T-helper 2 cell treated with Interferon-gamma antibody and Interleukin-4, amounts not matched to agents 100 ng/mL and 5 ng/mL, for 36 hours (primary cell): ENCODE measurements around the gene FRMD6. TPM values are rescaled to one million over a fixed set of nuclear protein-coding genes. Genes with fewer than 3 reads are reported as not detected.

ENCODE experiments used
- intact Hi-C: fragments of 100-400 bp; cut with micrococcal nuclease; formaldehyde crosslinking; loops from one replicate; pipeline ENCODE4 v1.15.1; 2023
- total RNA-seq: library from RNA; stranded (reverse); gene quantifications from 2 replicates; pipeline ENCODE4 v1.2.3, GENCODE V29; 2022

Gene FRMD6
- 4.5 and 5.0 TPM in 2 replicates for total RNA-seq

- intact Hi-C loops, result loop anchor here (1.0 to 5.0 kb wide), 6 partner anchors 76 to 411 kb away; partner anchors contain the start of genes GNG2, RTRAF and TMX1
These were observed at the start of gene FRMD6 for GRCh38 chr14:51651388-51652167. TSS of gene FRMD6 (plus strand) at chr14:51651910. CDS start at chr14:51689837, 37,927 bp downstream.

GRCh38 chr14:51602310-51602709, 49.4 kb upstream of the FRMD6 start:
- intact Hi-C loops, result no loop called here

GRCh38 chr14:51603495-51603894, 48.2 kb upstream of the FRMD6 start:
- intact Hi-C loops, result no loop called here

- intact Hi-C loops, result no loop called here
These were observed 47.6 kb upstream of the FRMD6 start for GRCh38 chr14:51604073-51604472.

GRCh38 chr14:51605575-51605974, 46.1 kb upstream of the FRMD6 start:
- intact Hi-C loops, result no loop called here

GRCh38 chr14:51607711-51608110, 44.0 kb upstream of the FRMD6 start:
- intact Hi-C loops, result no loop called here

- intact Hi-C loops, result no loop called here
These were observed 42.3 kb upstream of the FRMD6 start for GRCh38 chr14:51609251-51609954.

- intact Hi-C loops, result no loop called here
These were observed 41.8 kb upstream of the FRMD6 start for GRCh38 chr14:51609955-51610283.

- intact Hi-C loops, result no loop called here
These were observed 40.9 kb upstream of the FRMD6 start for GRCh38 chr14:51610771-51611170.

GRCh38 chr14:51612449-51612848, 39.3 kb upstream of the FRMD6 start:
- intact Hi-C loops, result no loop called here

- intact Hi-C loops, result no loop called here
These were observed 38.3 kb upstream of the FRMD6 start for GRCh38 chr14:51613416-51613815.

GRCh38 chr14:51614707-51615106, 37.0 kb upstream of the FRMD6 start:
- intact Hi-C loops, result no loop called here

- intact Hi-C loops, result no loop called here
These were observed 35.5 kb upstream of the FRMD6 start for GRCh38 chr14:51616256-51616655.

GRCh38 chr14:51616724-51617409, 34.8 kb upstream of the FRMD6 start:
- intact Hi-C loops, result no loop called here

GRCh38 chr14:51619561-51619960, 32.1 kb upstream of the FRMD6 start:
- intact Hi-C loops, result no loop called here

GRCh38 chr14:51620056-51620455, 31.7 kb upstream of the FRMD6 start:
- intact Hi-C loops, result no loop called here

- intact Hi-C loops, result no loop called here
These were observed 30.1 kb upstream of the FRMD6 start for GRCh38 chr14:51621654-51622053.

GRCh38 chr14:51622376-51622775, 29.3 kb upstream of the FRMD6 start:
- intact Hi-C loops, result no loop called here

- intact Hi-C loops, result no loop called here
These were observed 26.6 kb upstream of the FRMD6 start for GRCh38 chr14:51624955-51625569.

GRCh38 chr14:51626185-51626584, 25.5 kb upstream of the FRMD6 start:
- intact Hi-C loops, result no loop called here

GRCh38 chr14:51626788-51627187, 24.9 kb upstream of the FRMD6 start:
- intact Hi-C loops, result no loop called here

GRCh38 chr14:51627313-51627712, 24.4 kb upstream of the FRMD6 start:
- intact Hi-C loops, result no loop called here
